A204.1 (cell line): Measurements from ENCODE around the gene GGT1.
"Not testable (repeated sequence)": the region's sequence is repeated elsewhere in the genome, so short reads cannot be mapped to it uniquely, and the experiment has no call there.

Source experiments
- FAIRE-seq: peaks from 2 replicates; lab custom pipeline; 2012; peaks lifted over from hg19 to GRCh38; lab: Jason Lieb, UNC

GGT1 gene

DNA sequence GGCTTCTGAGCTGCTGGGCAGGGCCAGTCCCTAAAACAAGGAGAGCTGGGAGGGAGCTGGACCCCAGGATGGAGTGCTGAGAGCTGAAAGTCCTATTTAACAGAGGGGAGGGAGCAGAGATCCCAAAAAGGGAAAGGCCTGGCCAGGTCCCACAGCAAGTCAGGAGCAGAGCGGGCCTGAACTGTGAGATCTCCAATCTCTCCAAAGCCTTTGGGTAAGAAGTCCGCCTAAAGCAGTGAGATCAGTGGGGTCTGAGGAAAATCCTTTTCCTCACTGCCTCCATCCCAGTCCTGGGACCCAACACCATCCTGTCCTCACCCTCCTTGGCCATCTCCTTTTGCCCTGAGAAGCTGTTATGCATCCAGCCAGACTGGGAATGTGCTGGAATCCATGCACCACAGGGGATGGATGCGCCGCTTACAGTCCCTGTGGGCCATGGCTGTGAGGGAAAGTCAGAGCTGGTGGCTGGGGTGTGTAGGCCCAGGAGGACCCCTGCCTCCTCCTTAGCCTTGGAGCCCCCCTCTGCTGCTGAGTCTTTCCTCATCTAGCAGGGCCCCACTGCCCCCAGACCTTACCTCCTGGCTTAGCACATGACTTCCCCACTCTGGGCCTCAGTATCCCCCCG lies 18.7 kb upstream of the GGT1 start:
- FAIRE-seq, result no peak

DNA sequence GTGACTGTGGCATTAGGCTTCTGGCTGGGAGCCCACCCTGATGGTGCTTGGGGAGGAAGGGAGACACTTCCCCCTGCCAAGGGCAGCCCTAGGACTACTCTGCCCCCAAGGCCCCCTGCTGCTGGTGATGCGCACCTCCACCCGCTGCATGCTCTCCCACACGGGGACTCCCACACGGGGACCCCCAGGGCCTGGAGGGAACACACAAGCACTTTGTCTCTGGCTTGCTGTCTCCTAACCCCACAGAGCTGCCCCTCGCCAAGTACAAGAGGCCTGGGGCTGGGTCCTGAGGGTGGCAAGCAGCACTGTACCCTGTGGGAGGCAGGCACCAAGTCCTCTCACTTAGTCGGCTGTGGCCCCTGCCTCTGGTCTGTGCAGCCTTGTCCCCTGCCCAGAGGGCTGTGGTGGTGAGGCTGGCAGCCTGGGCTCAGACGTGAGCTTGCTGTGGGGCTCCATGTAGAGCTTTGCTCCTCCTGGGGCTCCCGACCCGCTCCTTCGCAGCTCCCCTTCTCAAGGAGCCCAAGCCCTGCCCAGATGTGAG lies 18.1 kb upstream of the GGT1 start:
- no peak for FAIRE-seq

DNA sequence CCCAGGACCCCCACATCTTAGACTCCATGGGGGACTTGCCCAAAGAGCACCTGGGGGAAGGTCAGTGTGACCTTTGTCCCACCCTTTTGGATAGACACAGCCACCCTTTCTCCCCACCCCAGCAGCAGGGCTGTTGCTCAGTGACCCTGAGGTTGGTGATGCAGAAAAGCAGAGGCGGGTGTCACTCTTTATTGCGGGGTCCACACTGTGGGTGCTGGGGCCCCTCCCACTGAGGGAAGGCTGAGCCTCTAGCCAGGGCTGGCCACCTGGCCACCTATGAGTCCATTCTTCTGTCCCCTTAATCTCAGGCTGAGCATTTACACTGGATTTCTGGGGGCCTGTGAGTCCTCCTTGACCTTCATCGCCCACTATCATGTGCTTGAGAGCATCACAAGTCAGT lies 17.5 kb upstream of the GGT1 start:
- FAIRE-seq, result no peak

DNA sequence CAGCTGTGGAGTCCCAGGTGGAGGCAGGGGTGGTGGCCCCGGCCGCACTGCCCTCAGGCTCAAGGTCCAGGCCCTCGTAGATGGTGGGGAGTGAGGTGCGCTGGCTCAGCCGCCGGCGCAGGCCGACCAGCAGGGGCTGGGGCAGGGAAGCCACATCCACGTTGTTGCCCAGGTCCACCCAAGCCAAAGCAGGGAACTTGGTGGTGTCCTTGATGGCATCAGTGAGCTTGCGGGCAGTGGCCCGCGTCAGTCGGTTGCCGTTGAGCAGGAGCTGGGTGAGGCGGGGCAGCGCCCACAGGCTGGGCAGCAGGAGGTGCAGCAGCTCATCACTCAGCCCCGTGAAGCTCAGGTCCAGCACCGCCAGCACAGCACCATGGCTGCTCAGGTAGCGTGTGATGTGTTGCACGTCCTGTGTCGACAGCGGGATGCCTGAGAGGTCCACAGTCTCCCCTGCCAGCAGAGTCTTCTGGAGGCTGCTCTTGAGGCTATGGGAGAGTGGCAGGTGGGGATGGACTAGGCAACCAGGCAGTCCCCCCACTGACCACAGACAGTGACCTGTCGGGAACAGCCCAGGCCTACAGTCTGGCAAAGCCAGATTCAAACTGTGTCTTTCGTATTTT lies 17.0 kb upstream of the GGT1 start:
- FAIRE-seq, result no peak

DNA sequence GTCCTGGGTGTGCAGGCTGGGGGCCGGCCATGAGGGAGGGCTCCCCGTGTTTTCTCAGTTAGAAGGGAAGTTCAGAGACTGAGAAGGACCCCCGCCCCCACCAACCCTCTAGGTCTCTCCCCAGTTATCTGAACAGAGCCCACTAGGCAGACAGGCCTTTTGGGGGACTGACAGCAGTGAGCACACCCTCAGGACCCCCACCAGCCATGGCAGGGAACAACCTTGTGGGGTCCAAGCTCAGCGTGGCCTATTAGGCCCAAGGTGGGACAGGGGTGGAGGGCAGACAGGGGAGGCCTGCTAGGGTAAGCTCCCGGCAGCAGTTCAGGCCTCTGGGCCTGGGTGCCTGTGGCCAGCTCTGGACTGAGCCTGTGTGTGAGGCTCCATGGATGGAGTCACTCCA lies 15.7 kb upstream of the GGT1 start:
- no peak for FAIRE-seq

DNA sequence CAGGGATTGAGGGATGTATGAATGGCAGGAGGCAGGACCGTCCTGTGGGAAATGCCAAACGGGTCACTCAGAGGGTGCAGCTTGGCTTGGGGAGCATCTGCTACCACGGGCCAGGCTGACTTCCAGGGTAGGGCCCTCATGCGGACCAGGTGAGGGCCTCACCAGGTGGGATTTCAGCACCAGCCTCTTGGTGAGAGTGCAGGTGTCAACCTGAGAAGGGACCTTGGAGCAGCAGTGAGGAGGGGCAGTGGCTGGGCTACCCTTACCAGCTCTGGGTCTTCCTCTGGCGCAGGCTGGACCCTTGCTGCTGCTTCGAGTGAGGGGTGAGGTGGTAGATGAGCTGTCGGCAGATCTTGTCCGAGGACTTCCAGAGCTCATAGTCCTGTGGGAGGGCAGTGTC lies 15.0 kb upstream of the GGT1 start:
- FAIRE-seq, result no peak

DNA sequence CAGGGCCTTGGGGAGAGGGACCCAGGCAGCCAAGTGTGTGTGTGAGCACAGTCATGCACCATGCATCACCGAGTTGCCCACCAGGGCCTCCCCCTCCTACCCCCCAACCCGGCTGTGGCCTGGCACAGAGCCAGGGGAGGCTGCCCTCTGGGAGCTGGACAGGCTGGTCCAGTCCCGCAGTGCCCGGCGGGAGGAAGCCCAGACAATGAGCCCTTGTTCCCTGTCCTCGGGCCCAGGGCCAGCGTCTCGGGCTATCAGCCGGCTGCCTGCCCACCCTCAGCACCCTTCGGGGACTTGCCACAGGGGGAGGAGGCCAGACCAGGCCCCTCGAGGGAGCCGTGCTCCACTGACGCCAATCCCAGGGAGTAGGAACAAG lies 14.6 kb upstream of the GGT1 start:
- FAIRE-seq, result no peak

DNA sequence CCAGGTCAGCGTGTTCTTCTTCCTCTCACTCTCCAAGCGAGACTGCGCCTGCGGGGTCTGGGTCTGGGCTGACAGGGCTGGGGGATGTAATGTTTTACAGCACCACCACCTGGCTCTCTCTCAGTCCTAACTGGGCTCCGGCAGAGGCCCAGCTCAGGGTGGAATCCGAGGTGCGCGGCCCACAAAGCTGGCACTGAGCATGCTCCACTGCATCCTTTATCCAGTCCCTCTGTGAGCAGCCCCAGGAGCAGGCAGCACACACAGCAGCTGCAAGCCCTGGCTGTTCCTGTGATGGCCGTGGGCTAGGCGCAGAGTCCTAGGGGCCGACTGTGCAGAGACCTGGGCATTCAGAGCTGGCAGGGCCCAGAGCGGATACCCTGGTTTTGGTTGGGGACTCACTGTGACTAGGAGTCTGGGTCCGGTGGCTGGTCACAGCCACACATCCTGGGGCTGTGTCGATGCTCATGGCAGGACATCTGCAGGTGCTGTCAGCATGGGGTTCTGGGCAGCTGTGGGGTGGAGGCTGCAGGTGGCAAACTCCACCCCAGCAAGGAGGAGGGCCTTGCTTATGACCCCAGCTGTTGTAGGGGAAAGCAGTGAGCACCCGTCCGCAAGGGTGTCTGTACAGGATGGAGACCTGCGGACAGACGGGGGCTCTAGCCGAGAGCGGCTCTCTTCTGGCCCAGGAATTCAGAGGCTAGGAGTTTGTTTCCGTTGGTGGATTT lies 14.1 kb upstream of the GGT1 start:
- no peak for FAIRE-seq

DNA sequence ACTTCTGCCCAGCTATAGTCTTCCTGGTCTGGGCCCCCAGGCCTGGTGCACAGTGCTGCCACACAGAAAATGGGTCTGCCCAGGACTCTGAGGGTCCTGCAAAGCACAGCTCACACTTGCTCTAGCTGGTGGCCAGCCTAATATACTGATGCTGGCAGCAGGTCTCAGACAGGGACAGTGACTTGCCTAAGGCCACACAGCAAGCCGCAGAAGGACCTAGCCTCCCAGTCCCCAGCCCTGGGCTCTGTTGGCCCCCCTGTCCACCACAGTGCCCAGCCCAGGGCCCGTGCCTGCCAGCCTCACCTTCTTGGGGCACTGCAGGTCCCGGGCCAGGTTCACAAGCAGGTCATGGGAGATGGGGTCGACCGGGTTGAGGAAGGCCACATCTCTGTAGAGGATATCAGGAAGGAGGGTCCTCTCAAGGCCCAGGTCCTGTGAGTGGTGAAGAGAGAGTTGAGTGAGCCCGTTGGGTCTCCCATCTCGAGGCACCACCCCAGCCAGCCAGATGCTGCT lies 13.4 kb upstream of the GGT1 start:
- FAIRE-seq, result no peak

DNA sequence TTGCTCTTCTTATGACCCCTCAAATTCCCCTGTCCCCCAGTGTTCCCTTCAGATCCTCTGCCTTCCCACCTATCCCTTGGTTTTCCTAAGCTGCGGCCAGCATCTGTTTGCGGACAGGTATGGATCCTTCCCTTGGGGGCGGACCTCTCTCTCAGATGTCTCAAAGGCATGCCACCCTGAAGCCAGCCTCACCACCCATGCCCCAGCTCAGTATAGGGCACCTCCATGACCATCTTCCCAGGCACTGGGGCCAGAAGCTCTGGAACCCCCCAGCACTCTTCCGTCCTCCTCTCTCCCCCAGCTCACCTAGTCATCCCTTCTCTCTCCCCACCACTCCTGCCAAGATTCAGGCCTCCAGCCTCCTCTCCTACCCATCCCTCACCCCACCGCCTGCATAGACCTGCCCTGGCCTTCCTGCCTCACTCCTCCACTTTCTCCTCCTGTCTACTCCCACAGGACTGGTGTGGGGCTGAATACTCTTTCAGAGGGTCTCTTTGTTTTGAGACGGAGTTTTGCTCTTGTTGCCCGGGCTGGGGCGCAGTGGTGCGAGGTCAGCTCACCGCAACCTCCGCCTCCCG lies 12.3 kb upstream of the GGT1 start:
- FAIRE-seq, result no peak

DNA sequence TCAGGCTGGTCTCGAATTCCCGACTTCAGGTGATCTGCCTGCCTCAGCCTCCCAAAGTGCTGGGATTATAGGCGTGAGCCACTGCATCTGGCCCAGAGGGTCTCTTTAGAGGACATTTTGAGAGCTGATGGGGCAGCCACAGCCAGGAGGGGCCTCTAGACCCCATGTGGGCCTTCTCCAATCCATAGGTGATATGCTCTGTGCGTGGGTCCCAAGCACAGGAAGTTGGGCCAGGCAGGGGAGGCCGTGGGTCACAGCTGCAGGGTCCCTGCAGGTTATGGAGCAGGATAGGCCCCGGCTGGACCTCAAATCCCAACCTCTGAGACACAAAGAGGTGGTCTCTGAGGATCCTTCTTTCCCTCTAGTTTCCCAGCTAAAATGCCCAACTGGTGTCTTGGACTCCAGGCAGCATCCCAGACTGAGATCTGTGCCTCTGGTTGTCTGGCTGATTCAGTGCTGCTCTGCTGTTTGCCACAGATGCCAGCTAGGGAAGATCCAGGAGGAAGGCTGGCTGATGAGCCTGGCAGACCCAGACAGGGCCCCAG lies 11.6 kb upstream of the GGT1 start:
- no peak for FAIRE-seq

DNA sequence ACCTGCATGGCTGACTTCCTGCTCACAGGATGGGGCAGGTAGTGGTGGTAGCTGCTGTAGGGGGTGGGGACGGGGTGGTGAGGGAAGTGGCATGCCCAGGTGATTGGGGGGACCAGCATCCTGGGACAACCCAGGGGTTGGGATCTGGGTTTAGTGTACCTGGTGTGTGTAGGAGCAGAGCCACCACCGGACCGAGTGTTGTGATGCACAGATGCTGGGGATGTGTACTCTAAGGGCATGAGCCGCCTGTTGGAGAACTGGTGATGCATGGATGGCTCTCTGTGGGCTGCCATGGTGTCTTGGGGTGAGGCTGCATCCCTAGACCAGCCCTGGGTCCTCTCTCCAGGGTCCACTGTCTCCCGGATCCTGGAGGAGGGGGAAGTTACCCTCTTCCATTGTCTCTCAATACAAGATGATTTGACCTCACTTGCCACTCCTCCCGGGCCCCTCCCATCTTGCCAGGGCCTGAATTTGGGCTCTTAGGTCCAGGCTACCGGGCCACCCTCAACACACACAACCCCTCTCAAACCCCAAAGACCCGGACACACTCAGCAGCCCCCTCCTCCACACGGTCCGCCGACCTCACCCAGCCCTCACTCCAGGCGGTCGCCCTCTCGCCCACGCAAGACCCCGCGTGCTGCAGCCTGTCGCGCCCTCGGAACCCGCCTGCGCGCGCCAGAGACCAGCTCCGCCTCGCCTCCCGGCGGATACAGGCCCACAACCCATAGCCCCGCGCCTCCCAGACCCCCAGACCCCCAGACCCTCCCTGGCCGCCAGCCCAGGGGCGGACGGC lies 10.7 kb upstream of the GGT1 start:
- no peak for FAIRE-seq

DNA sequence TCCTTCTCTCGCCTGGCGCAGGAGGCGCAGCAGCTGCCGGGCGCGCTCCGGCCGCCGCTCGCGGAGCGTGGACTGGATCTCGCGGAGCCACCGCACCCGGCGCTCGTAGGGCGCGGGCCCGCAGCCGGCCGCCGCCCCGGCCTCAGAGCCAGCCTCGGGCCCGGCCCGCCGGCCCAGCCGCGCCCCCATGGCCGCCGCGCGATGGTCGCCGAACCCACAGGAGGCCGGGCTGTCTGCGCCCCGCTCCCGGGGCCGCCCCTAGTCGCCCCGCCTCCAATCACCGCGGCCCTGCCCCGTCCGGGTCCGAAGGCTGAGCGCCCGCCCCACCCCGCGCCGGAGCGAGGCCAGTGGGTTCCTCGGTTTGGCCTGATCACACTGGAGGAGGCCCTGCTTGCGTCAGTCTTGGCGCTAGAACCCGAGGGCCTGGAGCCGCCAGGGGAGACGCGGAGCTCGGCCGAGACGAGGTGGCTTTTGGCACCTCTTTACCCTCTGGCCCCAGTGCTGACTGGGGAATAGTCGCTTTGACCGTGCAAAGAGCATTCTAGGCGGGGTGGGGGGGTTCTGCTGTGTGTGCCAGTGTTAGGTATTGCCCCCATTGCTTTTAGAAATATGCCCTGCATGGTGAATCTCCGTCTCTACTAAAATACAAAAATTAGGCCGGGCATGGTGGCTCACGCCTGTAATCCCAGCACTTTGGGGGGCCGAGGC lies 10.0 kb upstream of the GGT1 start, which contains the start of gene LRRC75B:
TSS of gene LRRC75B (minus strand) at position 223 of the 708 bp plus-strand sequence. CDS start at position 189, 34 bp downstream.
- no peak for FAIRE-seq

DNA sequence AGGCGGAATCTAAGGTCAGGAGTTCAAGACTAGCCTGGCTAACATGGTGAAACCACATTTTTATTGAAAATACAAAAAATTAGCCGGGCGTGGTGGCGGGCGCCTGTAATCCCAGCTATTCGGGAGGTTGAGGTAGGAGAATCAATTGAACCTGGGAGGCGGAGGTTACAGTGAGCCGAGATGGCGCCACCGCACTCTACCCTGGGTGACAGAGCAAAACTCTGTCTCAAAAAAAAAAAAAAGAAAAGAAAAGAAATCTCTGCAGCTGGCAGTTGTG lies 9.5 kb upstream of the GGT1 start:
- not testable (repeated sequence) for FAIRE-seq

DNA sequence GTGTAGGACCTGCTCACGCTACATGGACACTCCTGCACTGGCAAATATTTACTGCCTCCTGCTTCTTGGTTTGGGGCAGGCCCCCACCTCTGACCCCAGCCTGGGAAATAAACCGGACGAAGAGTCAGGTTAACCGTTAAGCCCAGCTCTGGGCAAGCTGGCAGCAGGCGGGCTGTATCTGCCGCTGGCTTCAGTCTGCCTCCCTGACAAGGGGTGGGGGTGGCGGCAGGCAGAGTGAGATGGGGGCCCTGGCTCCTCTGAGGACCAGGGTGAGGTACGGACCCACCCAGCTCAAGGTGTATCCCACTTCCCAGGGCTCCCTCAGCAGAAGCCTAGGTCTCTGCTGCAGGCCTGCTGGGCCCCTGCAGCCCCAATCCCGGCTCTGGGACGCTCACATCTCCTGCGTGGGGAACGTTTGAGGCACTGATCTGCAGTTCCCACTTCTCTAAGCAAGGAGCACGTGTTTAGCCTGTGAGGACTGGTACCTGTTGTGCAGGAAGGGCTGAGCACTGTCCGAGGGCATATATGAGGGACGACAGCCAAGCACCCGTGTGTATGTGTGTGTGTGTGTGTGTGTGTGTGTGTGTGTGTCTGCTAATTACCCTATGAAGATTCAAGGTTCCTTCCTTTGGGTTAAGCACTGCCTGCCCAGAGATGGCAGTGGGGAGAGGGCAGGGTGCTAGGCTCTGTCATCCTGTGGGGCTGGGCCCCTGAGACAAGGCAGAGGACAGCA lies 9.0 kb upstream of the GGT1 start:
- no peak for FAIRE-seq

DNA sequence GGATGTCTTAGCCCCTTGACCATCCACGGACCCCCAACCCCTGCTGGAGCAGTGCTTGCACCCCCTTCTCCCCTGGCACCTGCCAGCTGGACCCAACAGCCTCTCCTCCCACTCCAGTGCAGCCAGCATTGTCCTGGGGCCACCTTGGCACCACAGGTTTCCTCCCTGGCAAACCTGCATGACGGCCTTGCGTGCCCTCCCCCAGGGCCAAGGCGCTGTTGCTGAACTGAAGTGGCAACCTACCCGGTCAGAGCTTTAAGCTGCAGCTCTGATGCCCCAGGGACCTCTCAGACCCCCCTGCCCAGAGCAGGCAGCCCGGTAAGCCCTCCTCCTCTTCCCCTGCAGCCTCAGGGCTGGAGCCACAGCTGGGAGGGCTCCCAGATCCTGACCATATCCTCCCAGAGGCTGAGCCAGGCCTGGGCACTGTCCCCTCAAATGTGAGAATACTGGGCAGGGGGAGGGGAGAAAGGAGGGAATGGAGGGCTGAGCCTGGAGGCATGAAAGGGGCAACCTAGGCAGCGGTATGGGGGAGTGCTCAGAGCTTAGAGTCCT lies 8.3 kb upstream of the GGT1 start:
- FAIRE-seq, result no peak

DNA sequence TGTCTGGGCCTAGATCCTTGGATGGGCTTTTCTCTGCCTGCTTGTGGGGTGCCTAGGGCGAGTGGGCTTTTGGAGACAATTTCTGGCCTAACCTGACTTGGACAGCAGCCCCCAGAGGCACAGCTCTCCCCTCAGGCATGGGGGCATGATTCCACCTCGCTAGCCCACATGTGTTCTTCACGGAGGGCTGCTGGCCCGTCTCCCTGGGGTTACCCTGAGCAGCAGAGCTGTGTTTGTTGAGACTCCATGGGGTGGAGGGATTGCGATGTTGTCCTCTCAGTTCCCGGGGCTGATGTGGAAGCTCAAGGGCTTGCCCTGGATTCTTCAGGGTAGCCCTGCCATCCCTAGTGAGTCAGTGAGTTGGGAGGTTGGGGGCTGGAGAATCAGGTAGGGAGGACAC lies 7.8 kb upstream of the GGT1 start:
- FAIRE-seq, result no peak

DNA sequence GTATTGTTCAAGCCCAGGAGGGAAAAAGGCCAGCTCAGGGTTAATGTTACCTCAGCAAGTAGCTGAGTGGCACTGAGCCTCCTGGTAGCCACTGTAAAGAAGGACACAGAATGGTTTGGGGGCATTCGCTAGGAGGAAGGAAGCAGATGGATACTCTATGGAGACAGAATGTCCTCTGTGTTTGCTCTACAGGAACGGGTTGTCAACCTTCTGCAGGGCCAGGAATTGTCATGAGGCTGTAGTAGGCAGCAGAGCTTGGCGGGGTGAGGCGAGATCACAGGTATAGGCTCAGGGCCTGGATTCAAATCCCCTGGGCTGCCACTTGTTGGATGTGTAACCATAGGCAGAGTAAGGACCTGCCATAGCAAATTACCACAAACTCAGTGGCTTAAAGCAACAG lies 7.1 kb upstream of the GGT1 start:
- FAIRE-seq, result no peak

DNA sequence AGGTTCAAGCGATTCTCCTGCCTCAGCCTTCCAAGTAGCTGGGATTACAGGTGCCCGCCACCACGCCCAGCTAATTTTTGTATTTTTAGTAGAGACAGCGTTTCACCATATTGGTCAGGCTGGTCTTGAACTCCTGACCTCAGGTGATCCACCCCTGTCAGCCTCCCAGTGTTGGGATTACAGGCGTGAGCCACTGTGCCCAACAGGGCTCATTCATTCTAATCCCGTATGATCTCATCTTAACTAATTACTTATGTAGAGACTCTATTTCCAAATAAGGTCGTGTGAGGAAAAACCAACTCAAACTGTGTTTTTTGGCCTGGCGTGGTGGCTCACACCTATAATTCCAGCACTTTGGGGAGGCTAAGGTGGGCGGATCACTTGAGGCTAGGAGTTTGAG lies 5.9 kb upstream of the GGT1 start:
- not testable (repeated sequence) for FAIRE-seq

DNA sequence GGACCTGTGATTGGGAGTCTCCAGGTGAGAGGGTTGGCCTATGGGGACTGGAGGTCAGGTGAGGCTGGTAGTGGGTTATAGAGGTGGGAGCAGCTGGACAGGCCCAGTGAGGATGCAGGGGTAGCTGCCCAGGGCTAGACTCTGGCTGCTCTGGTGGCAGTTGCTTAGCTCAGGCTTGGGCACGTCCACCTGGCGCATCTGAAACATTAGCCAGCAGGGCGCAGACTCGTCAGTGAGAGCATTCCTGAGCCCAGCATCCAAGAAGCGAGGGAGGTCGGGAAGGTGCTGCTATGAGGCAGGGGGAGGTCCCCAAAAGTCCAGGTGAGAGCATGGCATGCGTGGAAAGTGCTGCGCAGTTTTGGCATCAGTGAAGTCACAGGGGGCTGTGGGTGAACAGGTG lies 3.5 kb upstream of the GGT1 start:
- no peak for FAIRE-seq
